ENCODE measurements around the gene C1QL1.

The C1QL1 gene

GRCh38 chr17:44989552-44990138, 21.5 kb upstream of the C1QL1 start:
- no peak for DNase-seq (ENCODE audit: low read depth in 2 of 2)

- no peak for DNase-seq (ENCODE audit: low read depth in 2 of 2)
Measured at GRCh38 chr17:44988044-44988942, 20.2 kb upstream of the C1QL1 start.

- DNase-seq (ENCODE audit: low read depth in 2 of 2): no peak
Measured at GRCh38 chr17:44983563-44983962, 15.5 kb upstream of the C1QL1 start.

GRCh38 chr17:44982113-44982702, 14.1 kb upstream of the C1QL1 start:
- DNase-seq (ENCODE audit: low read depth in 2 of 2): no peak

GRCh38 chr17:44981221-44981968, 13.3 kb upstream of the C1QL1 start:
- DNase-seq (ENCODE audit: low read depth in 2 of 2): no peak

- DNase-seq (ENCODE audit: low read depth in 2 of 2): no peak
Measured at GRCh38 chr17:44979426-44979995, 11.4 kb upstream of the C1QL1 start.

- DNase-seq (ENCODE audit: low read depth in 2 of 2): no peak
Measured at GRCh38 chr17:44978807-44979206, 10.7 kb upstream of the C1QL1 start.

- no peak for DNase-seq (ENCODE audit: low read depth in 2 of 2)
Measured at GRCh38 chr17:44977814-44978550, 9.9 kb upstream of the C1QL1 start.

- no peak for DNase-seq (ENCODE audit: low read depth in 2 of 2)
Measured at GRCh38 chr17:44977065-44977464, 9.0 kb upstream of the C1QL1 start.

GRCh38 chr17:44976206-44976605, 8.1 kb upstream of the C1QL1 start:
- DNase-seq (ENCODE audit: low read depth in 2 of 2): no peak

GRCh38 chr17:44972953-44973352, 4.8 kb upstream of the C1QL1 start:
- no peak for DNase-seq (ENCODE audit: low read depth in 2 of 2)

- DNase-seq (ENCODE audit: low read depth in 2 of 2): peak; percentile 51 to 56
Measured at GRCh38 chr17:44971776-44972483, 3.8 kb upstream of the C1QL1 start.

GRCh38 chr17:44970136-44970741, 2.1 kb upstream of the C1QL1 start:
- DNase-seq (ENCODE audit: low read depth in 2 of 2): no peak

GRCh38 chr17:44969144-44969780, 1.2 kb upstream of the C1QL1 start:
- no peak for DNase-seq (ENCODE audit: low read depth in 2 of 2)

GRCh38 chr17:44967907-44968224, 237 bp downstream of the C1QL1 start:
- no peak for DNase-seq (ENCODE audit: low read depth in 2 of 2)

GRCh38 chr17:44967026-44967906, 837 bp downstream of the C1QL1 start:
- DNase-seq (ENCODE audit: low read depth in 2 of 2): no peak

GRCh38 chr17:44966348-44967025, 1.6 kb downstream of the C1QL1 start:
- no peak for DNase-seq (ENCODE audit: low read depth in 2 of 2)

Measured in stimulated activated CD8-positive, alpha-beta memory T cell treated with anti-CD3 and anti-CD28 coated beads, Interleukin-7, amount 100 ng/mL, for 4 hours (primary cell).